Activated T-cell treated with anti-CD3 and anti-CD28 coated beads, Interleukin-2, amount 50 U/mL, for 4 hours (primary cell): ENCODE results near the gene HMCN2. TPM values are rescaled to one million over a fixed set of nuclear protein-coding genes. Genes with fewer than 3 reads are reported as not detected.

Experiments
- ATAC-seq, 2 donors: fragments of 200-7000 bp; cut with Tn5 transposase; one replicate each; pipeline ENCODE4 v1.10.0; 2021
- DNase-seq: peaks from one replicate; pipeline ENCODE4 v3.0.0-alpha.2; 2020
- H3K27me3 Mint-ChIP-seq: one replicate; pipeline ENCODE4 v1.8.0; 2021; ENCODE audit warnings: low read depth, mixed read lengths
- H3K36me3 Mint-ChIP-seq: one replicate; pipeline ENCODE4 v1.8.0; 2022; ENCODE audit warnings: mixed read lengths; ENCODE audit not compliant: insufficient read depth
- H3K4me1 Mint-ChIP-seq: one replicate; pipeline ENCODE4 v1.8.0; 2021; ENCODE audit warnings: low read depth, mixed read lengths
- H3K4me3 Mint-ChIP-seq: one replicate; pipeline ENCODE4 v1.8.0; 2021; ENCODE audit warnings: mild to moderate bottlenecking, moderate library complexity, mixed read lengths
- H3K9me3 Mint-ChIP-seq: one replicate; pipeline ENCODE4 v1.8.0; 2021; ENCODE audit warnings: mixed read lengths
- total RNA-seq, 3 donors: library from RNA; stranded (reverse); gene quantifications; one replicate each; pipeline ENCODE4 v1.2.1, GENCODE V29; 2021

HMCN2 gene
- total RNA-seq, 3 donors from 2014 or later = 0.03 to 0.05 TPM; not detected in 1

DNA sequence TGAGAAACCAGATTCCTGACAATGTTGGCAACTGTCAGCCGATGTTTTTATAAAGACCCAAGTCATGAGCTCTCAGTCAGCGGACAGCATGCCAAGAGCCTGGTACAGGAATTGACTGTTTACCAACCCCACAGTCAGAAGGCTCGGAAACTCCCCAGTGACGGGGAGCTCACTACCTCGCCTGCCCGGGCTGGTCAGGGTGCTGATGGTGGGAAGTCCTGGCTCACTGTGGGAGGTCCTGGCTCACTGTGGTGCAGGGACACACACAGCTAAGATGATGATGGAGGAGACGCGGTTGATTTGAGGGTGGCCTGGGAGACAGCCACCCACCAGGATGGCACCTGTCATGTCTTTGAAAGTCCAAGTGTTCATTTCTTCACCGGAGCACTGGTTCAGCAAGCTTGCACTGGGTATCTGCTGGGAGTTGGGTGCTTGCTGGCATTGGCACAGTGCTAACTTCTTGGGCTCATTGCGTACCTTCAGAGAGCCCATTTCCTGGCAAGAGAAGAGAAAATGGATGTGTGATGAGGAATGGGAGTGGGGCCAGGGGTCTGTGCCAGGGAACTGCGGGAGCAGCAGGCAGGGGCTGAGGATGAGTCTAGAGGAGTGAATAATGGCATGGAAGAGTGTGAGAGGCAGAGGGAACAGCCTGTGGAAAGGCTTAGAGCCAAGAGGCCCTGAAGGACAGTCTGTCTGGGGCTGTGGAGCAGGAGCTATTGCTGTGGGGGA lies 194.5 kb downstream of the HMCN2 start:
- ATAC-seq (no peak), DNase-seq (no peak)
- Mint-ChIP-seq H3K36me3 (no peaks in the 10 kb centered on the region), H3K27me3 (peaks cover 28% of the 10 kb centered on the region), H3K4me3 (no peak overlapping the region), H3K4me1 (no peaks in the 10 kb centered on the region), H3K9me3 (no peaks in the 10 kb centered on the region)

- H3K36me3 Mint-ChIP-seq = no peaks in the 10 kb centered on the region
- DNase-seq (peak; percentile 71), ATAC-seq (peak; percentile 69 to 77)
- H3K27me3 Mint-ChIP-seq = peaks cover 30% of the 10 kb centered on the region
- no peaks in the 10 kb centered on the region for H3K9me3 Mint-ChIP-seq
- H3K4me1 Mint-ChIP-seq = no peaks in the 10 kb centered on the region
- H3K4me3 Mint-ChIP-seq = no peak overlapping the region
Observed at GRCh38 chr9:130461218-130461630, 195.7 kb downstream of the HMCN2 start.

DNA sequence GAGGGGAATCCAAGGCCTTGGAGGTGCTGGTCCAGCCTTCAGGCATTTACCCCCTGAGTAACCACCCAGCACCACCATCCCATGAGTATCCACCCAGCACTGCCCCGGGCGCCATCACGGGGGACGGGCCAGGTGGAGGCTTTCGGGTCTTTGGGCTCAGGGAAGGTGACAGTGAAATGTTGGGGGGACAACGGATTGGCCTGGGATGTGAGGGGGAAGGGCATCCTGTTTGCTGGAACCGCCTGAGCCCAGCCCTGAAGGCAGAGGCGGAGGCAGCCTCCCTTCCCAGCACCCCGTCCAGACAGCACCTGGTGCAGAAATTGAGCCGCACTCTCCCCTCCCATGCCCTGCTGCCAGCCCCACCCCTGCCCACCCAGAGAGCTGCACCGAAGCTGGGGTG lies 196.2 kb downstream of the HMCN2 start:
- ATAC-seq (no peak), DNase-seq (no peak)
- H3K9me3 Mint-ChIP-seq = no peaks in the 10 kb centered on the region
- H3K4me3 Mint-ChIP-seq = no peak overlapping the region
- H3K27me3 Mint-ChIP-seq = peaks cover 34% of the 10 kb centered on the region
- no peaks in the 10 kb centered on the region for H3K4me1 Mint-ChIP-seq
- H3K36me3 Mint-ChIP-seq = no peaks in the 10 kb centered on the region

GRCh38 chr9:130462685-130463540 lies 197.4 kb downstream of the HMCN2 start:
- no peak overlapping the region for H3K4me3 Mint-ChIP-seq
- DNase-seq (no peak), ATAC-seq (no peak)
- H3K4me1 Mint-ChIP-seq = no peaks in the 10 kb centered on the region
- peaks cover 41% of the 10 kb centered on the region for H3K27me3 Mint-ChIP-seq
- no peaks in the 10 kb centered on the region for H3K36me3 Mint-ChIP-seq
- no peaks in the 10 kb centered on the region for H3K9me3 Mint-ChIP-seq

DNA sequence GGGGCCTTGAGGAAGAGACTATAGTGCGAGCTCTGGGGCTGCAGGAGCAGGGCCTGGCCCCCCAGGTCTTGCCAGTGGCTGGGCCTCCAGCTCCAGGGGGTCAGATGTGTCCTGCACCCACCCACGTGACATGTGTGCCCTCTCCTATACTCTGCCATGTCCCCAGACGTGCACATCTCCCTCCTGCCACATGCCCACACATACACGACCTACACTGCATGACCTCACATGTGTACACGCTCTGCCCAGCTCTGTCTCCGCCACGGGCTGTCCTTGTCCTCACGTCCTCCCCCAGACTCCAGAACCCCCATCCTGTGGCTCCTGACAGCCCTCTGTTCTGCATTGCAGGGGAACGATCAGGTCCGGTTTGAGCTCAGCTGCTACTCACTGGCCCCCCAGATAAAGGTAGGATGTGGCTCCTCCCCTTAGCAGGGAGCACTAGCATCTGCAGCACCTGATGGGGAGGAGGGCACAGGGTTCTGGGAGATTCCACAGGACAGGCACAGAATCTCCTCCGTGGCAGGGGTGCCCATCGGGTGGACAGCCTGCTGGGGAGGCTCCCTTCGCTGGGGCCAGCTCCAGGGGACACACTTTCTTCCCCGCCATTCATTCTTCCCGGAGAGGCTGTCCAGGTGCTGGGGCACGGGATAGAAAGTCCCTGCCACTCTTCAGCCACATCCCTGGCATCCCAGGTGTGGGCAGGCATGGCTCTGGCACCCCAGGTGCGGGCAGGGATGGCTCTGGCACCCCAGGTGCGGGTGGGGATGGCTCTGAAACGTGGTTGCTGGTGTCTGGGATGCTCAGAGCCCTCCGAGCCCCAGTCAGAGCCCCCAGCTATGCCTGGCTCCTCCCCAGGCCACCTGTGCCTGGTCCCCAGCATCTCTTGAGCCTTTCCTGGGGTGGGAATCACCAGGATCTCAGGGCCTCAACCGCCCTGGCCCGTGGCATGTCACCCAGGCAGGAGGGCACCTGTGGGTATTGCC lies 198.5 kb downstream of the HMCN2 start:
- Mint-ChIP-seq H3K27me3 (peaks cover 42% of the 10 kb centered on the region), H3K4me1 (no peaks in the 10 kb centered on the region), H3K9me3 (no peaks in the 10 kb centered on the region), H3K4me3 (no peak overlapping the region), H3K36me3 (no peaks in the 10 kb centered on the region)
- ATAC-seq = no peak
- no peak for DNase-seq

DNA sequence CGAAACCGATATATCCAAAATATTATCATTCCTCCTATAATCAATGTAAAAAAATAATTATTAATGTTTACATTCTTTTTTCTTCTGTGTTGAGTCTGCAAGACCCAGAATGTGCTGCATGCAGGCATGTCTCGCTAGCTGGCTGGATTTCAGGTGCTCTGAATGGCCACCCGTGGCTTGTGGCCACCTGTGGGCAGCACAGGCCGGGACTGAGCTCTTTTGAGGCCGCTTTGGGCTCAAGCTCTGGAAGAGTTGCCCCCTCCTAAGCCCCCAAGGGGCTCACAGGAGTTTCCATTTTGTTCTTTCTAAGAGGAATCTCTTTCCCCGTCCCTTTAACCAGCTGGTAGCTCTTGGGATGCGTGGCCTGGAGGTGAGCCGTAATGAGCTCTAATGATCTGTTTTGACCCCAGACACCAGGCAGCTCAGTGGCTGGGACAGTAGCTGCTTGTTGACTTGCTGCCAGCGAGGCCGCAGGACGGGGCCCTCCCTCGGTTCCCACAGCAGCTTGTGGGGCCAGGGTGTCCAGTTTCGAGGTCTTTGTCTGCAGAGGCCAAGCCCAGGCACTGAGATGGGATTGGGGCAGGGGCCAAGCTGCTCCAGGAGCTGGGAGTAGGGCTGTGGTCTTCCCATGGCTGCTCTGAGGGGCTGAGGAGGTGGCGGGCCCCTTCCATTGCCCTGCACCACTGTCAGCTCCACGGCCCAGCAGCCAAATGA lies 200.0 kb downstream of the HMCN2 start:
- Mint-ChIP-seq H3K4me1 (no peaks in the 10 kb centered on the region), H3K36me3 (no peaks in the 10 kb centered on the region), H3K27me3 (peaks cover 45% of the 10 kb centered on the region), H3K4me3 (no peak overlapping the region), H3K9me3 (no peaks in the 10 kb centered on the region)
- ATAC-seq (no peak), DNase-seq (no peak)

DNA sequence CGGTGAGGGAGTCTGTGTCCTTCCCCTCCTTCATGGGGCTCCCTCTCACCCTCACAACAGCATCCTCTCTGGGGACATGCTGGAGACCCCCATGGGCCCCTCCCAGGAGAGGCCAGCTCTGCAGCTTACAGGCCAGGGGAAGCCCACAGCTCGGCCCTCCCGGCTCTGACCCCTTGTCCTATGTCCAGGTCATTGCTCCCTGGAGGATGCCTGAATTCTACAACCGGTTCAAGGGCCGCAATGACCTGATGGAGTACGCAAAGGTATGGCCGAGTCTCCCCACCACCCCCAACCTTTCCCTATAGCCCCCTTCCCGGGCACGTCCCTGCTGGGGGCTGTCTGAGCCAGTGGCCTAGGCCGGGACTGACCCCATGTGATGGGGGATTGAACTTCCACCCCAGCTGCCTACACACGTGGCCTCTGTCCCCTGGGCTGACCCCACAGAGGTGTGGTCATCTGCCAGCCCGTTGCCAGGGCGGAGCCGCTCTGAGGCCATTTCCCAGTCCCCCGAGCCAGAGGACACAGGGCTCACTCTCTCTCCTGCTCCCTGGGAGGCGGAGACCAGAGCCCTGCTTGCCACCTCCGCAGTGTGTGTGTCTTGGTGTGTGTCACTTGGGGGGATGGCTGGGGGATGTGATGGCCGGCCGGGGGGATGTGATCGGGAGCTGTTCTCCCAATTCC lies 201.1 kb downstream of the HMCN2 start:
- H3K4me3 Mint-ChIP-seq = no peak overlapping the region
- H3K36me3 Mint-ChIP-seq = no peaks in the 10 kb centered on the region
- ATAC-seq = no peak
- no peaks in the 10 kb centered on the region for H3K9me3 Mint-ChIP-seq
- H3K4me1 Mint-ChIP-seq = no peaks in the 10 kb centered on the region
- H3K27me3 Mint-ChIP-seq = peaks cover 49% of the 10 kb centered on the region
- no peak for DNase-seq

- no peak for ATAC-seq
- H3K36me3 Mint-ChIP-seq = no peaks in the 10 kb centered on the region
- H3K27me3 Mint-ChIP-seq = peaks cover 52% of the 10 kb centered on the region
- no peaks in the 10 kb centered on the region for H3K4me1 Mint-ChIP-seq
- no peaks in the 10 kb centered on the region for H3K9me3 Mint-ChIP-seq
- no peak for DNase-seq
- no peak overlapping the region for H3K4me3 Mint-ChIP-seq
Observed at GRCh38 chr9:130467316-130467715, 201.8 kb downstream of the HMCN2 start.

DNA sequence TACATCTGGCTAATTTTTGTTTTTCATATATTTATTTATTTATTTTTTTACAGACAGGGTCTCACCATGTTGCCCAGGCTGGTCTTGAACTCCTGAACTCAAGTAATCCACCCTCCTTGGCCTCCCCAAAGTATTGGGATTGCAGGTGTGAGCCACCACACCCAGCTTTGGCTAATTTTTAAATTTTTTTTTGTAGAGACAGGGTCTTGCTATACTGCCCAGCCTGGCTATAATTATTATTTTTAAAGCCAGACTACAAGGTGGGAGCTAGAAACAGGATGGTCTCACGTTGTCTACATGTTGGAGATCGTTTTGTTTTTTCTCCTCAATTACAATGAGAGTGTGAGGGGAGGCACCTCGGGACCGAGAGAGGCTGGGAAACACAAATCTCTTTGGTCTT lies 203.0 kb downstream of the HMCN2 start:
- ATAC-seq = no peak
- H3K4me1 Mint-ChIP-seq = no peaks in the 10 kb centered on the region

GRCh38 chr9:130470269-130470668 lies 204.7 kb downstream of the HMCN2 start:
- no peak for ATAC-seq
- H3K9me3 Mint-ChIP-seq = no peaks in the 10 kb centered on the region
- no peak for DNase-seq
- H3K36me3 Mint-ChIP-seq = no peaks in the 10 kb centered on the region
- peaks cover 55% of the 10 kb centered on the region for H3K27me3 Mint-ChIP-seq
- no peaks in the 10 kb centered on the region for H3K4me1 Mint-ChIP-seq
- H3K4me3 Mint-ChIP-seq = no peak overlapping the region

More for the DNA sequence above, 203.0 kb downstream of the HMCN2 start:
- H3K36me3 Mint-ChIP-seq = no peaks in the 10 kb centered on the region
- DNase-seq = no peak
- peaks cover 59% of the 10 kb centered on the region for H3K27me3 Mint-ChIP-seq
- H3K9me3 Mint-ChIP-seq = no peaks in the 10 kb centered on the region
- H3K4me3 Mint-ChIP-seq = no peak overlapping the region

GRCh38 chr9:130470950-130471349 lies 205.4 kb downstream of the HMCN2 start:
- no peaks in the 10 kb centered on the region for H3K9me3 Mint-ChIP-seq
- no peaks in the 10 kb centered on the region for H3K36me3 Mint-ChIP-seq
- H3K4me1 Mint-ChIP-seq = no peaks in the 10 kb centered on the region
- DNase-seq = no peak
- peaks cover 55% of the 10 kb centered on the region for H3K27me3 Mint-ChIP-seq
- no peak for ATAC-seq
- no peak overlapping the region for H3K4me3 Mint-ChIP-seq

GRCh38 chr9:130471411-130472183 lies 206.0 kb downstream of the HMCN2 start:
- no peak overlapping the region for H3K4me3 Mint-ChIP-seq
- no peaks in the 10 kb centered on the region for H3K9me3 Mint-ChIP-seq
- ATAC-seq (no peak), DNase-seq (no peak)
- no peaks in the 10 kb centered on the region for H3K4me1 Mint-ChIP-seq
- H3K27me3 Mint-ChIP-seq = peaks cover 50% of the 10 kb centered on the region
- H3K36me3 Mint-ChIP-seq = no peaks in the 10 kb centered on the region
